HG03139 (cell line): Measurements from ENCODE around the gene VPS37D.
"Not testable (repeated sequence)": the region's sequence is repeated elsewhere in the genome, so short reads cannot be mapped to it uniquely, and the experiment has no call there.

ENCODE experiments used
- ATAC-seq: cut with Tn5 transposase; IDR thresholded peaks from one replicate; pipeline ENCODE4 v1.9.1; 2021; ENCODE audit not compliant: unreplicated experiment

VPS37D gene

GRCh38 chr7:73645643-73646174 lies 21.9 kb upstream of the VPS37D start:
- ATAC-seq, result no peak

- ATAC-seq, result no peak
Observed at GRCh38 chr7:73646785-73647724, 20.6 kb upstream of the VPS37D start.

GRCh38 chr7:73647725-73648592 lies 19.7 kb upstream of the VPS37D start:
- no peak for ATAC-seq

- ATAC-seq, result no peak
Observed at GRCh38 chr7:73648593-73649332, 18.9 kb upstream of the VPS37D start.

- no peak for ATAC-seq
Observed at GRCh38 chr7:73649576-73649975, 18.1 kb upstream of the VPS37D start.

- no peak for ATAC-seq
Observed at GRCh38 chr7:73650524-73650923, 17.1 kb upstream of the VPS37D start.

- no peak for ATAC-seq
Observed at GRCh38 chr7:73652541-73652949, 15.1 kb upstream of the VPS37D start.

GRCh38 chr7:73655309-73655708 lies 12.3 kb upstream of the VPS37D start:
- not testable (repeated sequence) for ATAC-seq

- ATAC-seq, result no peak
Observed at GRCh38 chr7:73659983-73660382, 7.6 kb upstream of the VPS37D start.

- not testable (repeated sequence) for ATAC-seq
Observed at GRCh38 chr7:73660594-73660993, 7.0 kb upstream of the VPS37D start.

GRCh38 chr7:73663033-73663432 lies 4.6 kb upstream of the VPS37D start:
- ATAC-seq, result no peak

GRCh38 chr7:73668103-73668885 lies 663 bp downstream of the VPS37D start:
- ATAC-seq, result no peak

- no peak for ATAC-seq
Observed at GRCh38 chr7:73668886-73669230, 1.2 kb downstream of the VPS37D start.

- no peak for ATAC-seq
Observed at GRCh38 chr7:73669288-73669701, 1.7 kb downstream of the VPS37D start.

GRCh38 chr7:73669858-73670385 lies 2.3 kb downstream of the VPS37D start:
- ATAC-seq, result no peak

- ATAC-seq, result no peak
Observed at GRCh38 chr7:73671322-73671661, 3.7 kb downstream of the VPS37D start.

- no peak for ATAC-seq
Observed at GRCh38 chr7:73671857-73672445, 4.3 kb downstream of the VPS37D start.

GRCh38 chr7:73674468-73675124 lies 7.0 kb downstream of the VPS37D start:
- ATAC-seq, result no peak

- not testable (repeated sequence) for ATAC-seq
Observed at GRCh38 chr7:73676062-73676461, 8.4 kb downstream of the VPS37D start.
